Gastroesophageal sphincter (tissue), 3 donors: Measurements from ENCODE around the gene C11orf58.

Source experiments
- CTCF ChIP-seq, 4 experiments: fragments of 200-600 bp in 2 of 4; fragments of 450-650 bp in 2 of 4; sonication (generic) in 1 of 4; IDR thresholded peaks; one replicate each; pipeline ENCODE4 v1.5.1; 2017 to 2019; ENCODE audit warnings: antibody characterized with exemption in 4 of 4, mild to moderate bottlenecking in 2 of 4, moderate library complexity in 2 of 4
- EP300 ChIP-seq: sonication (generic); formaldehyde crosslinking; IDR thresholded peaks from one replicate; pipeline ENCODE4 v1.6.1; 2017; ENCODE audit warnings: antibody characterized with exemption, mild to moderate bottlenecking
- POLR2A ChIP-seq, 2 donors: fragments of 450-650 bp; IDR thresholded peaks; one replicate each; pipeline ENCODE4 v1.6.1; 2017; ENCODE audit warnings: antibody characterized with exemption in 2 of 2, mild to moderate bottlenecking in 2 of 2, moderate library complexity in 1 of 2
- POLR2AphosphoS5 ChIP-seq: sonication (generic); formaldehyde crosslinking; IDR thresholded peaks from one replicate; pipeline ENCODE4 v1.6.1; 2017; ENCODE audit warnings: antibody characterized with exemption

GRCh38 chr11:16792426-16792825, 54.0 kb downstream of the C11orf58 start:
- TF ChIP-seq POLR2A (IDR thresholded peaks at IDR 0.05) (no peak), CTCF (IDR thresholded peaks at IDR 0.05) (no peak), POLR2AphosphoS5 (no peak), EP300 (no peak)
